Measurements from ENCODE around the gene SGK2.
A peak's percentile ranks its signal among the peaks of the same experiment; 100 is the strongest.
"Not testable (repeated sequence)": the region's sequence is repeated elsewhere in the genome, so short reads cannot be mapped to it uniquely, and the experiment has no call there.

The SGK2 gene

DNA sequence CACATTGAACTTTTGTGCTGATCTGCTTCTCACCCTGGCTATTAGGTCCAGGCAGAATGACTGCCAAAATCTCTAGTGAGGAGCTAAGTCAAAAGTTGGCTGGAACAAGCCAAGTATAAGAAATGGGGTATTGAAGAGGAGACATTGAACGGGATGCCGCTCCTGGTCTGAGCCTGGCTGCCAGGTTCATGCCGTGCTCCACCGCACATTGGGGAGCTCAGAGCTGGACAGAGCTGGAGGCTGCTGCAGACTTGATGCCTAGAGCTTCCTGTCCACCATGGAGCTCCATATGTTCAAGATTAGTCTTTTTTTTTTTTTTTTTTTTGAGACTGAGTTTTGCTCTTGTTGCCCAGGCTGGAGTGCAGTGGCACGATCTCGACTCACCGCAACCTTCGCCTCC lies 27.8 kb downstream of the SGK2 start:
- Histone ChIP-seq H3K4me3 (no peak overlapping the region), H3K27ac (no peak overlapping the region)

DNA sequence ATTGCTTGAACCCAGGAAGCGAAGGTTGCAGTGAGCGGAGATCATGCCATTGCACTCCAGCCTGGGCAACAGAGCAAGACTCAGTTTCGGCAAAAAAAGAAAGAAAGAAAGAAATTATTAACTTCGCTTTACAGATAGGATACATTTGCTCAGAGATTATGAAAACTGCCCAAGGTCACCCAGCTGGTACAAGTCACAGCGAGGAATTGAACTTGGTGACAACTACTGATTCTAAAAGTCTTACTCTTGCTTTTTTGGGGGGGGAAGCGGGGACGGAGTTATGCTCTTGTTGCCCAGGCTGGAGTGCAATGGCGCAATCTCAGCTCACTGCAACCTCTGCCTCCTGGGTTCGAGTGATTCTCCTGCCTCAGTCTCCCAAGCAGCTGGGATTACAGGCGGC lies 29.7 kb downstream of the SGK2 start:
- not testable (repeated sequence) for H3K4me3 ChIP-seq, H3K27ac ChIP-seq

DNA sequence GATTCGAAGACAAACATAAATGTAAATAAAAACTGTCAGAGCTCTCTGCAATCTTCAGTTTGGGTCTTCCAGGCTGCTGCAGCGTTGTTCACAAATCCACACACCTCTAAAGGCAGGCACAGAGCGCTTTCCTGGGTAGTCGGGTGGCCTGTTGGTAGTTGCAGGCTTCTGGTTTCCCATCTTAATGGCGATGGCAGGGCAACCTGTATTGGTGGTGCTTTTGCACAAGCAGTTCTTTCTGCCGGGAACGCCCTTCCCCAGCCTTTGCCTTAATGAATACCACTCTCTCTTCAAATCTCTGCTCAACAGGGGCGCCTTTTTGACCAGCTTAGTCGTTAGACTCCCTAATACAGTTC lies 31.2 kb downstream of the SGK2 start:
- peak overlapping the region; percentile 65 to 97 (median 74) for H3K4me3 ChIP-seq
- H3K27ac ChIP-seq, result peak overlapping the region in 20 of 21 experiments; percentile 68 to 95 (median 88)

GRCh38 chr20:43590392-43591303 lies 31.8 kb downstream of the SGK2 start, which contains the start of gene IFT52:
IFT52 (plus strand) TSS chr20:43590937; CDS start chr20:43594699, 3,762 bp downstream.
- H3K4me3 ChIP-seq, result peak within 1 kb of the TSS; percentile 65 to 97 (median 74)
- peak within 1 kb of the TSS; percentile 61 to 95 (median 88) for H3K27ac ChIP-seq

DNA sequence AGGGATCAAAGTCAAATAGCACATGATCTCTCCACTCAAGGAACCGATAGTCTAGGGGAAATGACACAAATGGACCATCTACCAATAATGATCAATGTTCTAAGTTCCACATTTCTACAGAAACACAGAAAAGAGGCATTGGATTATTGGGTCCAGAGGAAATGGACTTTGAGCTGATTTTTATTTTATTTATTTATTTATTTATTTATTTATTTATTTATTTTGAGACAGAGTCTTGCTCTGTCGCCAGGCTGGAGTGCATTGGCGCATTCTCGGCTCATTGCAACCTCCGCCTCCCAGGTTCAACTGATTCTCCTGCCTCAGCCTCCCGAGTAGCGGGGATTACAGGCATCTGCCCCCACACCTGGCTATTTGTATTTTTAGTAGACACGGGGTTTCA lies 43.1 kb downstream of the SGK2 start:
- not testable (repeated sequence) for H3K4me3 ChIP-seq, H3K27ac ChIP-seq

DNA sequence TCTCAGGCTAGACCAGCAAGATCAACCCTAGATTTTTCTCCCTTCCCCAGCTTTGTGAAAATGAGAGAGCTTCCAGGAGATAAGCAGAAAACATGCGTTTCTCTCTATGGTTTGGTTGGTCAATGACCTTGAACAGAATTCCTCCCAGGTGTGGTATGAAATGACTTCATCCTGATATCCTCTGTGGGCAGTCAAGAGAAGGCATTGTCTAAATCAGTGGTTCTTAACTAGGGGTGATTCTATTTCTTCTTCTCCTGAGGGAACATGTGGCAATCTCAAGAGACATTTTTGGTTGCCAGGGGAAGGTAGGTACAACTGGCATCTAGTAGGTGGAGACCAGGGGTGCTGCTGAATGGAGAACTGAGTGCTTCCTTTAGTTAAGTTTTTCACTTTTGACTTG lies 44.3 kb downstream of the SGK2 start:
- Histone ChIP-seq H3K27ac (no peak overlapping the region), H3K4me3 (no peak overlapping the region)

- H3K4me3 ChIP-seq, result no peak overlapping the region
- H3K27ac ChIP-seq, result no peak overlapping the region
These were observed 46.9 kb downstream of the SGK2 start for GRCh38 chr20:43605715-43606114.

DNA sequence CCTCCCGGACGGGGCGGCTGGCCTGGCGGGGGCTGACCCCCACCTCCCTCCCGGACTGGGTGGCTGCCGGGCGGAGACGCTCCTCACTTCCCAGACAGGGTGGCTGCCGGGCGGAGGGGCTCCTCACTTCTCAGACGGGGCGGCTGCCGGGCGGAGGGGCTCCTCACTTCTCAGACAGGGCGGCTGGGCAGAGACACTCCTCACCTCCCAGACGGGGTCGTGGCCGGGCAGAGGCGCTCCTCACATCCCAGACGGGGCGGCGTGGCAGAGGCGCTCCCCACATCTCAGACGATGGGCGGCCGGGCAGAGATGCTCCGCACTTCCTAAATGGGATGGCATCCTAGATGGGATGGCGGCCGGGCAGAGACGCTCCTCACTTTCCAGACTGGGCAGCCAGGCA lies 48.5 kb downstream of the SGK2 start:
- not testable (repeated sequence) for H3K27ac ChIP-seq, H3K4me3 ChIP-seq

DNA sequence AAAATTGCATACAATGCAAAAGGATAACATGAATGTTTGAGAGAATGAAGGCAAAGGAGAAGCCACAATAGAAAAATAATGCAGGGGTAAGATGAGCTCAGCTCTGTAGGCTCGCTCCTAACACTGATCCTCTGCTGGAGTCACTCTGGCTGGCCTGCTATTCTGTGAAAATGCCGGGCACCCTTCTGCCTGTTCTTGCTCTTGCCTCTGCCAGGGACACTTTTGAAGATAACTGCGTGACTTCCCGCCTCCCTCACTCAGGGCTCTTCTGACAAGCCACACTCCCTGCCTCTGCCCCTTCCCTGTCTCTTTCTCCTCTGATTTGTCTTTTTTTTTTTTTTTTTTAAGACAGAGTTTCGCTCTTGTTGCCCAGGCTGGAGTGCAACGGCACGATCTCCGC lies 72.8 kb downstream of the SGK2 start:
- H3K27ac ChIP-seq, result no peak overlapping the region
- H3K4me3 ChIP-seq, result no peak overlapping the region
